Skeletal muscle tissue (tissue), 4 donors: ENCODE measurements around the gene NFAM1. TPM values are rescaled to one million over a fixed set of nuclear protein-coding genes. Genes with fewer than 3 reads are reported as not detected.

Source experiments
- H3K27ac ChIP-seq: one replicate; pipeline ENCODE4 v1.7.0; 2013; ENCODE audit warnings: mild to moderate bottlenecking, low read depth, low read length, inconsistent platforms
- H3K27me3 ChIP-seq, 3 donors: one replicate each; pipeline ENCODE4 v1.7.0; 2013; ENCODE audit warnings: low read length in 3 of 3; ENCODE audit not compliant: control insufficient read depth in 3 of 3, insufficient read depth in 3 of 3
- H3K36me3 ChIP-seq, 3 donors: one replicate each; pipeline ENCODE4 v1.7.0; 2013; ENCODE audit warnings: low read length in 3 of 3; ENCODE audit not compliant: control insufficient read depth in 3 of 3, insufficient read depth in 3 of 3
- H3K4me1 ChIP-seq, 3 donors: one replicate each; pipeline ENCODE4 v1.7.0; 2013; ENCODE audit warnings: low read length in 3 of 3, mild to moderate bottlenecking in 3 of 3; ENCODE audit not compliant: control insufficient read depth in 3 of 3, insufficient read depth in 3 of 3
- H3K4me3 ChIP-seq, 3 donors: one replicate each; pipeline ENCODE4 v1.7.0; 2013; ENCODE audit warnings: low read length in 3 of 3
- H3K9ac ChIP-seq, 3 donors: one replicate each; pipeline ENCODE4 v1.7.0; 2013; ENCODE audit warnings: low read length in 3 of 3, mild to moderate bottlenecking in 3 of 3, moderate library complexity in 2 of 3, low read depth in 1 of 3
- H3K9me3 ChIP-seq, 3 donors: one replicate each; pipeline ENCODE4 v1.7.0; 2013; ENCODE audit warnings: low read length in 3 of 3; ENCODE audit not compliant: control insufficient read depth in 3 of 3
- total RNA-seq: library from RNA; depleted of rRNA; stranded (reverse); fragments of >200 nt; gene quantifications from one replicate; pipeline ENCODE4 v1.2.3, GENCODE V29; 2014
- donor health status: Osteomylitis.

NFAM1 gene
- total RNA-seq, 1 donor from 2014 or later = 0.52 TPM

DNA sequence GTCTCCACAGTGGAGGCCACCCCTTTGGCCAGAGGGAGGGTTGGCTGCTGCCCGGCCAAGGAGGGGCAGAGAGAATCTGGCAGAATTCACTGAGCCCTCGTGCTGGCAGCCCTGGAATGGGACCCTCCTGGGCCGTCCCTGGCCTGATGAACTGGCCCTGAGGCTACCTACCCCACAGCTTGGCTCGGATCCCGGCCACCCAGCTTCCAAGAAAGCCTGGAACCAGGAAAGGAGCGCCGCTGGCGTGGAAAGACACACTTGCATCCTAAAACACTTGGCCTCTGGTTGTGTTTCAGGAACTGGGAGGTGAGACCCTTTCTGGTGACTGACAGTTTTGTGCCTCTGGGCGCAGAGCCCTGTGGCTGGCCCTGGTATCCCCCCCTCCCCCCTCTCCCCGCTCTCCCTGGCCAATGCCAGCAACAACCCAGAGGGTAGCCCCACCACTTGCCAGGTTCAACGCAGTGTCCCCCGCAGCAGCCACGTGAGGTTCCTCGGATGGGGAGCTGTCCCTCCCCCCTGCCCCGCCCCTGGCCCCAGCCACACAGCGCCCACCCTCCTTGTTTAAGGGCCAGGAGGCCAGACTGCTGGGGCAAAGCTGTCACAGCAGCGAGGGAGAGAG lies 693 bp downstream of the NFAM1 start:
- peaks cover 35 to 66% (median 55%) of the 10 kb centered on the region in 3 donors for H3K27me3 ChIP-seq

DNA sequence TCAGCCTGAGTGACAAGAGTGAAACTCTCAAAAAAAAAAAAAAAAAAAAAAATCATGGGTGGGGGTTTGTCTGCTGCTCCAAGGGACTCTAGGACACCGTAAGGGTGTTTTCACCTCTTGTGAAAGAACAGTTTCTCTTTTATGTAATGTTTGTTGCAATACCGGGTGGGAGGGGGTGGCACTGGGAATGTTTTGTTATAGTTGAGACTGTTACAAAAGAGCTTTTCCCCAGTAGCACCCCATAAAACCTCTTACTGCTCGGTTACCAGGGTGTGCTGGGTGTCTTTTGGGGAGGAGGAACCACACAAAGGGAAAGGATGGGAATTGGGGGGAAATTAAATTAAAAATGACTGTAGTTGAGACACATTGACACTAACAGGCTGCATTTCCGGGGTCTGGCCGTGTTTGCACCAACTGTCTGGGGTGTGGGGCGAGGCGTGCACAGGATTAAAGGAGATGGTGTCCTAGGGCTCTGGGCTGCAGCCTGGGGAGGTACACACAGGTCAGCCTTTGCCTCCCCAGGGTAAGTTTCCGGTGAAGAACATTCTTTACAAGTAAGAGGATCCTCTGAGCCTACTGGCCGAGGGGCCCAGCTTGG lies 1.6 kb downstream of the NFAM1 start:
- Histone ChIP-seq H3K9ac (no peak overlapping the region), H3K9me3 (no peaks in the 10 kb centered on the region), H3K36me3 (no peaks in the 10 kb centered on the region), H3K4me3 (no peak overlapping the region), H3K4me1 (peaks cover 0 to 4% (median 3%) of the 10 kb centered on the region in 3 donors), H3K27me3 (peaks cover 34 to 59% (median 50%) of the 10 kb centered on the region in 3 donors), H3K27ac (no peak overlapping the region)

More for the DNA sequence above, 693 bp downstream of the NFAM1 start:
- H3K4me1 ChIP-seq = peaks cover 0 to 6% (median 4%) of the 10 kb centered on the region in 3 donors
- H3K9ac ChIP-seq = no peak overlapping the region
- no peaks in the 10 kb centered on the region for H3K36me3 ChIP-seq
- no peaks in the 10 kb centered on the region for H3K9me3 ChIP-seq
- H3K27ac ChIP-seq = no peak overlapping the region
- peak overlapping the region in 1 of 3 donors; percentile 14 for H3K4me3 ChIP-seq

DNA sequence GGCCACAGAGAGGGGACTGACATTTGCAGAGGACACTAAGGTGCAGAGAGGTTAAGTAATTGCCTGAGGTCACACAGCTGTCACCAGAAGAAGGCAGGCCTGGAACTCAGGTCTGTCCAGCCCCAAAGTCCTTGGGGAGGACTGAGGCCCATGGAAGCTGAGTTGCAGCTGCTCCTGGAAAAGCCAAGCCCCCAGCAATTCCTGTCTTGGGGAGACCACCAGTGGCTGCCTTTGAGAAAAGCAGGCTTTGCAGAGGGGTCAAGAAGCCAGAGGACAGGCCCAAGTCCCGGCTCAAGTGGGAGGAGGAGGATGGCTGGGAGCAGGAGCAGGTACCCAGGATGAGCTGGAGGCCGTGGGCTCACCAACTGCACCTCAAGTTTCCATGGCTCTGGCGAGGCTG lies 3.4 kb downstream of the NFAM1 start:
- no peaks in the 10 kb centered on the region for H3K9me3 ChIP-seq
- peaks cover 22 to 47% (median 39%) of the 10 kb centered on the region in 3 donors for H3K27me3 ChIP-seq
- H3K4me3 ChIP-seq = no peak overlapping the region
- no peak overlapping the region for H3K9ac ChIP-seq
- no peak overlapping the region for H3K27ac ChIP-seq
- H3K4me1 ChIP-seq = peaks cover 0 to 3% (median 0%) of the 10 kb centered on the region in 3 donors
- H3K36me3 ChIP-seq = no peaks in the 10 kb centered on the region

DNA sequence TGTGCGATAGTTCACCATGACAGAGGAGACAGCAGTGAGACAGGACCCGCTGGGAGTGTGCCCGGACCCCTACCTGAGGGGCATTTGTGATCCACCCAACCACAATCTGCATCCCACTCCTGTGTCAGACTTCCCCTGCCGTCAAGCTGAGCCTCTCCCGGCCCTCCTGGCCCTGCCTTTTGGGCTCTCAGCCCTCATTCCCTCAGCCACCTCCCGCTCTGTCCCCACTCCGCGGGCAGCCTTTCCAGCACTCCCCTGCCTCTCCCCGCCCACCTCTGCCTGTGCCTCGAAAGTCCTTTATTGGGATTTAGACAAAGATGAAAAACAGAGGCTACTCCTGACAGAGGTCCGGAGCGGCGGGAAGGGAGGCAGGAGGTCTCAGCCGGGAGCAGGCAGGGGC lies 4.2 kb downstream of the NFAM1 start:
- Histone ChIP-seq H3K9ac (no peak overlapping the region), H3K27ac (no peak overlapping the region), H3K36me3 (no peaks in the 10 kb centered on the region), H3K9me3 (no peaks in the 10 kb centered on the region), H3K4me1 (peaks cover 0 to 3% (median 0%) of the 10 kb centered on the region in 3 donors), H3K27me3 (peaks cover 14 to 41% (median 32%) of the 10 kb centered on the region in 3 donors), H3K4me3 (no peak overlapping the region)

DNA sequence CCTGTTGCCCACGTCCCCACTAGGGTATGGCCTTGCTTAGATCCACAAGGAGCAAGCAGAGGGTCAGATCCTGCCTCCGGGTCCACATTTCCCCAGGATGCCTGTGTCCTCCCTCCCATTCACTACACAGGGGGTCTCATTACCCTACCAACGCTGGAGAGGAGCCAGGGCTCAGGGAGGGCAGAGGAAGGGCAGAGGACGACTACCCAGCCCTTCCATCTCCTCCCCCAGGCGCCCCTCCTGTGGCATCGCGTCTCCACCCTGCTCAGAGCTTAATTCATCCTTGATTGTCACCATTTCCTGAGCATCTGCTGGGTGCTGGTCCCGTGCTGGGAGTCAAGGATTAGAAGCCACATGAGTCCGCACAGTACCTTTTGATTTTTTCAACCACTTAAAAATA lies 5.0 kb downstream of the NFAM1 start:
- Histone ChIP-seq H3K27me3 (peaks cover 10 to 39% (median 25%) of the 10 kb centered on the region in 3 donors), H3K36me3 (no peaks in the 10 kb centered on the region), H3K4me3 (no peak overlapping the region), H3K27ac (no peak overlapping the region), H3K9ac (no peak overlapping the region), H3K4me1 (peaks cover 0 to 3% (median 0%) of the 10 kb centered on the region in 3 donors), H3K9me3 (no peaks in the 10 kb centered on the region)

DNA sequence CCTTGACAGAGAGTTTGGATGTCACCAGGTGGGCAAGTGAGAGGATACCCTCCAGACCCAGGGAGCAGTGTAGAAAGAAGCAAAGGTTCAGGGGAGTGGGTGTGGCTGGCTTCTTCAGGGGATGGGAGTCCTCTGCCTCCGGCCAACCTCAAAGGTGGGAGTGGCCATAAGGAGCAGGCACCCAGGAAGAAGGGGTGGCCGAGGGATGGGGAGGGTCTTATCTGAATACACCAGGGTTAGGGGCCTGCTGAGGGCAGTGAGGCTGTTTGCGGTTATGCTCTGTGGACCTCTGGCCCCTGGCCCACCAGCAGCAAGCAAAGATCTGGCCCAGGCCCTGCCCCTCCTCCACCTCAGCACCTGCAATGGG lies 6.2 kb downstream of the NFAM1 start:
- H3K9ac ChIP-seq = no peak overlapping the region
- H3K27me3 ChIP-seq = peaks cover 6 to 33% (median 25%) of the 10 kb centered on the region in 3 donors
- H3K4me3 ChIP-seq = no peak overlapping the region
- no peaks in the 10 kb centered on the region for H3K4me1 ChIP-seq
- H3K36me3 ChIP-seq = no peaks in the 10 kb centered on the region
- H3K27ac ChIP-seq = no peak overlapping the region
- no peaks in the 10 kb centered on the region for H3K9me3 ChIP-seq

DNA sequence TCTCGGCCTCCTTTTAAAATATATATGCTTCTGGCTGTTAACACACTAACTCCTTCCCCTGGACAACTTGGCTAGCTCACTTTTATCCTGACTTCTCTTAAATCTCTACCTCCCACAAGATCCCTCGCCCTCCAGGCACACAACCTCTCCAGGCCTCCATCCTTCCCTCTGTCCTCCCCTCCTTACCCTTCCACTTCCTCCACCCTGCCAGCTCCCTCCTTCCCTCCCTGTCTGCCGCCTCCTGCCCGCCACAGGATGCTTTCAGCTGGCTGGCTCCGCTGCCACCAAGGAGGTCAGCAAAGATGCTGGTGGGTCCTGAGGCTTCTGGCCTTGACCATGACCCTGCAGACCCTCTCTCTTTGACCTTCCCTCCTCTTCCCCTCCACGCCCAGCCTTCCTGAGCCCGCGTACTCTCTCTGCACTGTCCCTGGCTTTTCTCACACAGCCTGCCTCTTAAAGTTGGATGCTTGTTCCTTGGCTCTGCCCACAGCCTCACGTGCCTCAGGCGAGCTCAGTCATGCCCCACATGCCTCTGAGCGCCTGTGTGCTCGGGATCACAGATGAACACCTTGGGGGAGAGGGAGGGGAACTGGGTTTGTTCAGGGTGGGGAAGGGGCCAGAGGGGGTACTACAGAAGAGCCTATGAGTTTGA lies 6.7 kb downstream of the NFAM1 start:
- H3K36me3 ChIP-seq = no peaks in the 10 kb centered on the region
- no peaks in the 10 kb centered on the region for H3K9me3 ChIP-seq
- no peak overlapping the region for H3K27ac ChIP-seq
- no peak overlapping the region for H3K4me3 ChIP-seq
- H3K4me1 ChIP-seq = no peaks in the 10 kb centered on the region
- H3K27me3 ChIP-seq = peaks cover 5 to 33% (median 20%) of the 10 kb centered on the region in 3 donors
- no peak overlapping the region for H3K9ac ChIP-seq

DNA sequence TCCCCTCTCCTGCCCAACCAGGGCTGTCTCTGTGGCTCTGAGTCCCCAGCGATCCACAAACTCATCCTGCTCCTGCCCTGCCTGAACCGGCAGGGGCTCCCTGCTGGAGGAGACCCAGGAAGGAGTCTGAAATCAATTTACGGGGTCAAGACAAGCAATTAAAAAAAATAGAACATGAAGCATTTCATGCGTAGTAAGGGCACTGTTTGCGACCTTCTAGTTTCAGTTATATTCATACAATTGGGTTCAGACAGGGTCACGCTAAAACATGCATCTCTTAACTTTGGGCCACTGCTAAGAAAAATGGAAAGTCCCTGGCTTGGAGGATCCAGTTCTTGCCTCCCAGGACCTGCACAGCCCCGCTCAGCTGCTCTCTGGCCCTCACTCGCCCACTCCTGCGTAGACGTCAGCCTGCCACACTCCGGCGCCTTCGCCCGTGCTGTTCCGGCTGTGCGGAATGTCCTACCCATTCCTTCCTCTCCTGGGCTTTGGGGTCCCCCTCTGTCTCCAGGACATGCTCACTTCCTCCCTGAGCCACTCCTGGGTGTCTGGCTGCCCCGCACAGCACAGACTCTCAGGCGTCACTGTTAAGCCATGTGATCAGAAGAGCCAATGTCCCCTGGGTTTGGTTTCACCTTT lies 12.8 kb downstream of the NFAM1 start:
- H3K9me3 ChIP-seq = no peaks in the 10 kb centered on the region
- H3K9ac ChIP-seq = peak overlapping the region in 1 of 3 donors; percentile 40
- no peaks in the 10 kb centered on the region for H3K36me3 ChIP-seq
- H3K4me3 ChIP-seq = peak overlapping the region; percentile 54 to 64 (median 61)
- H3K27ac ChIP-seq = no peak overlapping the region
- H3K27me3 ChIP-seq = peaks cover 6 to 23% (median 16%) of the 10 kb centered on the region in 3 donors
- peaks cover 8 to 10% (median 8%) of the 10 kb centered on the region in 3 donors for H3K4me1 ChIP-seq

DNA sequence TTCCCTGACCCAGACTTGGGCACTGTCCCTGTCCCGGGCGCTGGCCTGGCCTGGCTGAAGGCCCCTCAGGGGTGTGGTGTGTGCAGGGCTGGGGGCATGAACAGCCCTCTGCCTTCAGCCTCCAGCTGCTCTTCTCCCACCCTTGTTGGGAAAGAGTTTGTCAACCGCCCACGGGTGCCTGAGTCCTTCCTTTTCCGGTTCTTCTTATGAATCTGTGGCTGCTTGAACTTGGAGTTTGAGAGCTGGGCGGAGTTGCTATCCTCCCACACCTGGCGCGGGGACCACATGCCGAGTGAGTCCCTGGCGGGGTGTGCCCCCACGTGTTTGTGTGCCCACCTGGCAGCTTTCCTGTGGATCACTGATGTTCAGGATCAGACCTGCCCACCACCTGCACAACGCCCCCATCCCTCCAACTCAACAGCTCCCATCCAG lies 13.4 kb downstream of the NFAM1 start:
- Histone ChIP-seq H3K9ac (no peak overlapping the region), H3K27me3 (peaks cover 6 to 23% (median 16%) of the 10 kb centered on the region in 3 donors), H3K27ac (no peak overlapping the region), H3K4me3 (peak overlapping the region in 1 of 3 donors; percentile 54), H3K9me3 (no peaks in the 10 kb centered on the region), H3K36me3 (no peaks in the 10 kb centered on the region), H3K4me1 (peaks cover 8 to 10% (median 8%) of the 10 kb centered on the region in 3 donors)
